HCT116 (cell line): ENCODE results near the gene A1CF. TPM values are rescaled to one million over a fixed set of nuclear protein-coding genes. Genes with fewer than 3 reads are reported as not detected.

Experiments used
- ATAC-seq: fragments of 200-7000 bp; cut with Tn5 transposase; 2 replicates; pipeline ENCODE4 v1.9.1; 2020; ENCODE audit warnings: mild to moderate bottlenecking, moderate library complexity
- BruUV-seq: library from RNA; stranded (reverse); fragments of 400-500 nt; replicated peaks from 2 replicates; lab custom pipeline; 2021; lab: Mats Ljungman, UMichigan
- CTCF ChIA-PET: fragments of 300-600 bp; sonication (Branson Sonifier 250); formaldehyde crosslinking; loops from one replicate; lab custom pipeline; 2021; ENCODE audit warnings: antibody characterized with exemption; lab: Charles Lee
- POLR2A ChIA-PET: fragments of 300-600, 350-600 bp; sonication (Branson Sonifier 250); formaldehyde crosslinking; loops from one replicate; lab custom pipeline; 2021; ENCODE audit warnings: antibody characterized with exemption; lab: Charles Lee
- RAD21 ChIA-PET, 2 experiments: fragments of 300-600 bp; sonication (Branson Sonifier 250); formaldehyde crosslinking; loops; one replicate each; lab custom pipeline; 2023; ENCODE audit warnings: low total read pairs in 2 of 2; ENCODE audit not compliant: uncharacterized antibody in 2 of 2, unreplicated experiment in 2 of 2, low non-redundant PET in 1 of 2; lab: Charles Lee
- DNase-seq: peaks from one replicate; pipeline ENCODE4 v3.0.0-alpha.2; 2010; ENCODE audit warnings: low read depth, low spot score
- H2AFZ ChIP-seq: fragments of 200-600 bp; shearing (Covaris generic), sonication (generic); 2 replicates; pipeline ENCODE4 v1.6.1; 2017; ENCODE audit warnings: low read depth, mixed run types, mixed read lengths, antibody characterized with exemption, low read length; ENCODE audit not compliant: poor library complexity, severe bottlenecking
- H3K27ac ChIP-seq: 2 replicates; pipeline ENCODE4 v1.5.1; 2012; ENCODE audit warnings: low read depth, low read length
- H3K27me3 ChIP-seq: fragments of 200-600 bp; sonication (generic); 2 replicates; pipeline ENCODE4 v1.6.1; 2016; ENCODE audit warnings: mixed run types, low read length, mixed read lengths; ENCODE audit not compliant: insufficient read depth
- H3K36me3 ChIP-seq, 2 experiments: fragments of 200-500 bp in 1 of 2; fragments of 200-600 bp in 1 of 2; sonication (Bioruptor generic) in 1 of 2; sonication (generic) in 1 of 2; 2 replicates each; pipeline versions ENCODE4 v1.5.1 to v1.6.1; 2014 to 2016; ENCODE audit warnings: low read length in 2 of 2, inconsistent platforms in 1 of 2, mixed read lengths in 1 of 2, mixed run types in 1 of 2; ENCODE audit not compliant: insufficient read depth in 2 of 2, control insufficient read depth in 1 of 2
- H3K4me1 ChIP-seq, 2 experiments: fragments of 200-600 bp in 1 of 2; sonication (generic) in 1 of 2; 2 replicates each; pipeline versions ENCODE4 v1.5.1 to v1.6.1; 2012 to 2017; ENCODE audit warnings: low read length in 2 of 2, inconsistent platforms in 1 of 2, mild to moderate bottlenecking in 1 of 2, mixed read lengths in 1 of 2, mixed run types in 1 of 2, moderate library complexity in 1 of 2; ENCODE audit not compliant: insufficient read depth in 2 of 2, control insufficient read depth in 1 of 2
- H3K4me2 ChIP-seq: fragments of 200-600 bp; sonication (generic); 2 replicates; pipeline ENCODE4 v1.6.1; 2017; ENCODE audit warnings: mixed run types, low read length, mixed read lengths
- H3K4me3 ChIP-seq, 2 experiments: fragments of 200-600 bp in 1 of 2; sonication (generic) in 1 of 2; replicated peaks in 1 of 2; 2 replicates each; pipeline ENCODE4 v1.5.1; 2011 to 2016; ENCODE audit warnings: low read length in 2 of 2, control low read depth in 1 of 2, low read depth in 1 of 2, mild to moderate bottlenecking in 1 of 2, mixed read lengths in 1 of 2, mixed run types in 1 of 2
- H3K79me2 ChIP-seq: fragments of 200-600 bp; sonication (generic); 2 replicates; pipeline ENCODE4 v1.6.1; 2017; ENCODE audit warnings: mild to moderate bottlenecking, mixed run types, low read length, moderate library complexity, mixed read lengths; ENCODE audit not compliant: insufficient read depth
- H3K9ac ChIP-seq: fragments of 200-600 bp; sonication (generic); 2 replicates; pipeline ENCODE4 v1.6.1; 2016; ENCODE audit warnings: low read length, mixed read lengths
- H3K9me2 ChIP-seq: fragments of 200-600 bp; sonication (generic), shearing (Covaris generic); 2 replicates; pipeline ENCODE4 v1.6.1; 2017; ENCODE audit warnings: mixed run types, mild to moderate bottlenecking, moderate library complexity; ENCODE audit not compliant: insufficient read depth
- H3K9me3 ChIP-seq, 2 experiments: fragments of 200-500 bp in 1 of 2; fragments of 200-600 bp in 1 of 2; sonication (Bioruptor generic) in 1 of 2; sonication (generic) in 1 of 2; 2 replicates each; pipeline ENCODE4 v1.6.1; 2014 to 2017; ENCODE audit warnings: low read length in 2 of 2, mixed read lengths in 2 of 2, inconsistent platforms in 1 of 2, low read depth in 1 of 2, mild to moderate bottlenecking in 1 of 2, mixed run types in 1 of 2, moderate library complexity in 1 of 2; ENCODE audit not compliant: control insufficient read depth in 1 of 2, insufficient read depth in 1 of 2
- H4K20me1 ChIP-seq: fragments of 200-600 bp; sonication (generic), shearing (Covaris generic); 2 replicates; pipeline ENCODE4 v1.6.1; 2017; ENCODE audit warnings: mixed run types, mild to moderate bottlenecking, moderate library complexity; ENCODE audit not compliant: insufficient read depth
- ATF3 ChIP-seq: IDR thresholded peaks from 2 replicates; pipeline ENCODE4 v1.6.1; 2012
- CBX3 ChIP-seq: IDR thresholded peaks from 2 replicates; pipeline ENCODE4 v1.6.1; 2012; ENCODE audit warnings: low read depth
- CEBPB ChIP-seq: IDR thresholded peaks from 2 replicates; pipeline ENCODE4 v1.6.1; 2012; ENCODE audit warnings: low read depth
- CTCF ChIP-seq, 3 experiments: fragments of 200-600 bp in 1 of 3; sonication (generic) in 1 of 3; IDR thresholded peaks in 2 of 3; conservative IDR thresholded peaks in 1 of 3; 2 replicates each; pipeline ENCODE4 v1.5.1; 2012 to 2017; ENCODE audit warnings: low read depth in 2 of 3, low read length in 2 of 3, antibody characterized with exemption in 1 of 3, borderline replicate concordance in 1 of 3, control low read depth in 1 of 3, mild to moderate bottlenecking in 1 of 3, mixed read lengths in 1 of 3, mixed run types in 1 of 3, moderate library complexity in 1 of 3; ENCODE audit not compliant: insufficient read depth in 1 of 3
- EGR1 ChIP-seq: IDR thresholded peaks from 2 replicates; pipeline ENCODE4 v1.6.1; 2012; ENCODE audit warnings: low read depth
- ELF1 ChIP-seq: IDR thresholded peaks from 2 replicates; pipeline ENCODE4 v1.6.1; 2012; ENCODE audit warnings: low read depth, borderline replicate concordance
- POLR2AphosphoS5 ChIP-seq: IDR thresholded peaks from 2 replicates; pipeline ENCODE4 v1.6.1; 2011; ENCODE audit warnings: mild to moderate bottlenecking, low read depth, low read length, moderate library complexity
- RAD21 ChIP-seq: IDR thresholded peaks from 2 replicates; pipeline ENCODE4 v1.6.1; 2012; ENCODE audit warnings: low read depth, mild to moderate bottlenecking
- REST ChIP-seq: IDR thresholded peaks from 2 replicates; pipeline ENCODE4 v1.6.1; 2012; ENCODE audit warnings: low read depth
- SP1 ChIP-seq: IDR thresholded peaks from 2 replicates; pipeline ENCODE4 v1.6.1; 2012; ENCODE audit warnings: low read depth
- SRF ChIP-seq: IDR thresholded peaks from 2 replicates; pipeline ENCODE4 v1.6.1; 2012; ENCODE audit warnings: low read depth
- TCF7L2 ChIP-seq: IDR thresholded peaks from 2 replicates; pipeline ENCODE4 v1.7.0; 2011; ENCODE audit warnings: borderline replicate concordance, inconsistent platforms; ENCODE audit not compliant: insufficient read depth, insufficient read length; ENCODE audit errors: extremely low read depth
- ZFX ChIP-seq: fragments of 450-650 bp; IDR thresholded peaks from 2 replicates; pipeline ENCODE4 v1.6.1; 2017
- ZNF274 ChIP-seq: fragments of 200-500 bp; sonication (Bioruptor generic); IDR thresholded peaks from 2 replicates; pipeline ENCODE4 v1.6.1; 2014; ENCODE audit warnings: mild to moderate bottlenecking, low read depth, low read length, inconsistent platforms
- intact Hi-C: fragments of 100-400 bp; cut with micrococcal nuclease; formaldehyde crosslinking; loops from 2 replicates; pipeline ENCODE4 v1.10.0; 2022
- total RNA-seq: library from RNA; stranded (reverse); gene quantifications from one replicate; pipeline ENCODE4 v1.2.1, GENCODE V29; 2021; ENCODE audit not compliant: unreplicated experiment
- TF ChIP-seq, protein P1 (sequence below): IDR thresholded peaks from 2 replicates; pipeline ENCODE4 v1.6.1; 2011; ENCODE audit warnings: mild to moderate bottlenecking, low read length, moderate library complexity; ENCODE audit not compliant: insufficient replicate concordance; ENCODE audit errors: extremely low read depth

A1CF gene
- total RNA-seq, 1 experiment from 2014 or later, result 0.30 TPM

- ChIA-PET POLR2A (no interaction called here), CTCF (no interaction called here), RAD21 (no interaction called here)
- ATAC-seq (no peak), DNase-seq (no peak)
- H3K4me3 ChIP-seq, result no peak overlapping the region
- no peaks in the 10 kb centered on the region for H3K4me1 ChIP-seq
- no peak overlapping the region for H3K4me2 ChIP-seq
- H3K9me3 ChIP-seq, result peaks cover 0 to 6% of the 10 kb centered on the region in 2 experiments; a peak in 1 of 4 replicates
- TF ChIP-seq CTCF (IDR thresholded peaks at IDR 0.05 in 2 of 3, conservative IDR thresholded peaks at IDR 0.05 in 1 of 3; ENCODE audit: borderline replicate concordance in 1 of 3, insufficient read depth in 1 of 3, low read depth in 2 of 3, low read length in 2 of 3) (no peak), ZFX (no peak), SRF (no peak), ZNF274 (no peak), CBX3 (no peak), ATF3 (no peak), ELF1 (no peak), RAD21 (no peak), EGR1 (no peak), POLR2AphosphoS5 (no peak), CEBPB (no peak), TCF7L2 (no peak), REST (no peak), SP1 (no peak)
- TF ChIP-seq, protein P1, sequence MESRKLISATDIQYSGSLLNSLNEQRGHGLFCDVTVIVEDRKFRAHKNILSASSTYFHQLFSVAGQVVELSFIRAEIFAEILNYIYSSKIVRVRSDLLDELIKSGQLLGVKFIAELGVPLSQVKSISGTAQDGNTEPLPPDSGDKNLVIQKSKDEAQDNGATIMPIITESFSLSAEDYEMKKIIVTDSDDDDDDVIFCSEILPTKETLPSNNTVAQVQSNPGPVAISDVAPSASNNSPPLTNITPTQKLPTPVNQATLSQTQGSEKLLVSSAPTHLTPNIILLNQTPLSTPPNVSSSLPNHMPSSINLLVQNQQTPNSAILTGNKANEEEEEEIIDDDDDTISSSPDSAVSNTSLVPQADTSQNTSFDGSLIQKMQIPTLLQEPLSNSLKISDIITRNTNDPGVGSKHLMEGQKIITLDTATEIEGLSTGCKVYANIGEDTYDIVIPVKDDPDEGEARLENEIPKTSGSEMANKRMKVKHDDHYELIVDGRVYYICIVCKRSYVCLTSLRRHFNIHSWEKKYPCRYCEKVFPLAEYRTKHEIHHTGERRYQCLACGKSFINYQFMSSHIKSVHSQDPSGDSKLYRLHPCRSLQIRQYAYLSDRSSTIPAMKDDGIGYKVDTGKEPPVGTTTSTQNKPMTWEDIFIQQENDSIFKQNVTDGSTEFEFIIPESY, result no peak
- H3K9ac ChIP-seq, result no peak overlapping the region
- H3K9me2 ChIP-seq, result no peaks in the 10 kb centered on the region
- no peaks in the 10 kb centered on the region for H3K27me3 ChIP-seq
- no peaks in the 10 kb centered on the region for H3K79me2 ChIP-seq
- BruUV-seq, result no TSS peak
- intact Hi-C loops, result no loop called here
- H3K27ac ChIP-seq, result no peak overlapping the region
- no peak overlapping the region for H2AFZ ChIP-seq
- no peaks in the 10 kb centered on the region for H3K36me3 ChIP-seq
- H4K20me1 ChIP-seq, result no peaks in the 10 kb centered on the region
These were observed 33.1 kb upstream of the A1CF start for GRCh38 chr10:50918529-50918928.
